CD4-positive, alpha-beta memory T cell (primary cell): ENCODE data around the gene TOPAZ1. TPM values are rescaled to one million over a fixed set of nuclear protein-coding genes. Genes with fewer than 3 reads are reported as not detected.
A peak's percentile ranks its signal among the peaks of the same experiment; 100 is the strongest.
"Not testable (repeated sequence)": the region's sequence is repeated elsewhere in the genome, so short reads cannot be mapped to it uniquely, and the experiment has no call there.

Experiments used
- CTCF ChIA-PET: fragments of 350-600 bp; sonication (Branson Sonifier 250); formaldehyde crosslinking; loops from one replicate; lab custom pipeline; 2021; ENCODE audit warnings: inconsistent platforms; ENCODE audit not compliant: partially characterized antibody; lab: Charles Lee
- POLR2A ChIA-PET: fragments of 350-600 bp; sonication (Branson Sonifier 250); formaldehyde crosslinking; loops from one replicate; lab custom pipeline; 2021; ENCODE audit not compliant: partially characterized antibody; lab: Charles Lee
- DNase-seq, 5 donors: peaks; one replicate each; pipeline versions ENCODE4 v3.0.0 to v3.0.0-alpha.2; 2020 to 2022; ENCODE audit warnings: mixed read lengths in 1 of 5
- H3K27ac ChIP-seq: one replicate; pipeline ENCODE4 v1.7.0; 2013; ENCODE audit warnings: low read depth, low read length
- H3K27me3 ChIP-seq: 2 replicates; pipeline ENCODE4 v1.7.0; 2013; ENCODE audit warnings: mild to moderate bottlenecking, low read length, moderate library complexity; ENCODE audit not compliant: insufficient read depth
- H3K36me3 ChIP-seq: 2 replicates; pipeline ENCODE4 v1.7.0; 2013; ENCODE audit warnings: mild to moderate bottlenecking, low read length, moderate library complexity; ENCODE audit not compliant: insufficient read depth
- H3K4me1 ChIP-seq: 2 replicates; pipeline ENCODE4 v1.7.0; 2013; ENCODE audit warnings: mild to moderate bottlenecking, low read length, moderate library complexity; ENCODE audit not compliant: insufficient read depth
- H3K4me3 ChIP-seq, 2 donors: one replicate each; pipeline ENCODE4 v1.7.0; 2013; ENCODE audit warnings: low read length in 2 of 2, mild to moderate bottlenecking in 1 of 2
- H3K9me3 ChIP-seq, 2 donors: one replicate each; pipeline ENCODE4 v1.7.0; 2013; ENCODE audit warnings: low read length in 2 of 2, control low read depth in 1 of 2; ENCODE audit not compliant: control insufficient read depth in 1 of 2
- H3K27ac Mint-ChIP-seq, 7 donors: one replicate each; pipeline ENCODE4 v1.8.0; 2020 to 2021; ENCODE audit warnings: mixed read lengths in 7 of 7, mild to moderate bottlenecking in 6 of 7, inconsistent platforms in 3 of 7, moderate library complexity in 3 of 7
- H3K27me3 Mint-ChIP-seq, 2 donors: one replicate each; pipeline ENCODE4 v1.8.0; 2020 to 2021; ENCODE audit warnings: mixed read lengths in 2 of 2
- H3K36me3 Mint-ChIP-seq, 2 donors: one replicate each; pipeline ENCODE4 v1.8.0; 2020 to 2021; ENCODE audit warnings: mixed read lengths in 2 of 2, inconsistent platforms in 1 of 2, mild to moderate bottlenecking in 1 of 2
- H3K4me1 Mint-ChIP-seq, 4 donors: one replicate each; pipeline ENCODE4 v1.8.0; 2020 to 2021; ENCODE audit warnings: mixed read lengths in 4 of 4, mild to moderate bottlenecking in 1 of 4
- H3K4me3 Mint-ChIP-seq, 8 donors: one replicate each; pipeline ENCODE4 v1.8.0; 2020 to 2021; ENCODE audit warnings: mixed read lengths in 8 of 8, mild to moderate bottlenecking in 7 of 8, moderate library complexity in 6 of 8, inconsistent platforms in 3 of 8
- H3K9me3 Mint-ChIP-seq, 8 donors: one replicate each; pipeline ENCODE4 v1.8.0; 2020 to 2021; ENCODE audit warnings: mixed read lengths in 8 of 8, mild to moderate bottlenecking in 5 of 8, inconsistent platforms in 3 of 8, moderate library complexity in 1 of 8
- intact Hi-C: fragments of 100-400 bp; cut with micrococcal nuclease; formaldehyde crosslinking; loops from one replicate; pipeline ENCODE4 v1.15.1; 2023
- polyA plus RNA-seq, 2 donors: library from polyadenylated mRNA; unstranded; fragments of 300-500 nt; fragmentation: Illumina TruSeq; gene quantifications; one replicate each; pipeline ENCODE4 v1.2.3, GENCODE V29; 2021
- total RNA-seq, 2 experiments: library from RNA; stranded (reverse); gene quantifications; one replicate each; pipeline ENCODE4 v1.2.3, GENCODE V29; 2021

The TOPAZ1 gene
- total and polyA plus RNA-seq, 4 experiments from 2014 or later, result not detected

DNA sequence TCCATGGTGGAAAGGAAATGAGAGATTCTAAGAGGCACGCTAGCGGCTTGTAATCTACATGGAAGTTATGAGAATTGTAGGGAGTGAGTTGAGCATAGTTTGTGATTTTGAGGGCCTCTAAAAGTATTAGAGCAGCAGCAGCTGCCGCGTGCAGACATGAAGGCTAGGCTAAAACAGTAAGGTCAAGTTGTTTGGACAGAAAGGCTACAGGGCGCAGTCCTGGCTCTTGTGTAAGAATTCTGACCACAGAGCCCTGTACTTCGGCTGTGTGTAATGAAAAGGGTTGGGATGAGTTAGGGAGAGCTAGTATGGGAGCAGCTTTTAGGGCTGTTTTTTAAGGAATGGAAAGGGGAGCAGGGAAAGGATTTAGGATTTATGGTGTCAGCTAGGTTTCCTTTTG is 104.9 kb downstream of the TOPAZ1 start:
- H3K4me3 ChIP-seq, H3K4me1 ChIP-seq, intact Hi-C loops, H3K27ac ChIP-seq, H3K36me3 Mint-ChIP-seq, H3K9me3 Mint-ChIP-seq, CTCF ChIA-PET, H3K27me3 Mint-ChIP-seq, H3K9me3 ChIP-seq, H3K27me3 ChIP-seq, H3K27ac Mint-ChIP-seq, POLR2A ChIA-PET, H3K36me3 ChIP-seq, DNase-seq, H3K4me3 Mint-ChIP-seq: not testable (repeated sequence)
- H3K4me1 Mint-ChIP-seq, result peaks cover 0 to 19% (median 9%) of the 10 kb centered on the region in 4 donors

DNA sequence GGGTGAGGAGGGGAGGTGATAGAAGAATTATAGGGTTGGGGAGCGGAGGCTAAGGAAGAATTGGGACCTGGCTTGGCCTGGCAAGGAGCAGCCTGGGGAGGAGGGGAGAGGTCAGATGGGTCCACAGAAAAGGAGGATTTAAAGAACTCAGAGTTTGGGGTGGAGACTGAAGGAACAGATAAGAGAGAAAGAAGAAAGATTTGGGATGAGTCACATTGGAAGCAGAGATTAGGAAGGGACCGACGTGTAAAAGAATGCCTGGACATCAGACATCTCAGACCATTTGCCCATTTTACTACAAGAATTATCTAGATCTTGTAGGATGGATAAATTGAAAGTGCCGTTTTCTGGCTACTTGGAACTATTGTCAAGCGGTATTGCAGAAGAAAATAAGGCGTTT is 107.3 kb downstream of the TOPAZ1 start:
- H3K27me3 Mint-ChIP-seq, result no peaks in the 10 kb centered on the region
- ChIA-PET CTCF (no interaction called here), POLR2A (no interaction called here)
- H3K4me3 Mint-ChIP-seq, result no peak overlapping the region
- Histone ChIP-seq H3K4me3 (no peak overlapping the region), H3K27me3 (no peaks in the 10 kb centered on the region), H3K4me1 (no peaks in the 10 kb centered on the region), H3K27ac (no peak overlapping the region), H3K36me3 (no peaks in the 10 kb centered on the region), H3K9me3 (no peaks in the 10 kb centered on the region)
- DNase-seq, result no peak
- peak overlapping the region in 1 of 7 donors; percentile 74 for H3K27ac Mint-ChIP-seq
- H3K9me3 Mint-ChIP-seq, result no peaks in the 10 kb centered on the region
- intact Hi-C loops, result no loop called here
- H3K4me1 Mint-ChIP-seq, result peaks cover 7 to 23% (median 14%) of the 10 kb centered on the region in 4 donors
- peaks cover 8 to 9% of the 10 kb centered on the region in 2 donors for H3K36me3 Mint-ChIP-seq

GRCh38 chr3:44353355-44353924 is 111.8 kb downstream of the TOPAZ1 start:
- no peak overlapping the region for H3K27ac ChIP-seq
- Mint-ChIP-seq H3K4me3 (no peak overlapping the region), H3K9me3 (no peaks in the 10 kb centered on the region), H3K36me3 (peaks cover 33 to 34% of the 10 kb centered on the region in 2 donors), H3K27me3 (no peaks in the 10 kb centered on the region), H3K27ac (peak overlapping the region in 1 of 7 donors; percentile 29), H3K4me1 (peaks cover 10 to 18% (median 15%) of the 10 kb centered on the region in 4 donors)
- no peaks in the 10 kb centered on the region for H3K9me3 ChIP-seq
- H3K27me3 ChIP-seq, result no peaks in the 10 kb centered on the region
- H3K36me3 ChIP-seq, result no peaks in the 10 kb centered on the region
- H3K4me1 ChIP-seq, result no peaks in the 10 kb centered on the region
- ChIA-PET CTCF (no interaction called here), POLR2A (no interaction called here)
- intact Hi-C loops, result no loop called here
- DNase-seq, result no peak
- H3K4me3 ChIP-seq, result no peak overlapping the region

GRCh38 chr3:44355362-44356033 is 113.8 kb downstream of the TOPAZ1 start:
- intact Hi-C loops, result no loop called here
- no peaks in the 10 kb centered on the region for H3K27me3 Mint-ChIP-seq
- Histone ChIP-seq H3K27ac (no peak overlapping the region), H3K4me3 (no peak overlapping the region), H3K27me3 (no peaks in the 10 kb centered on the region), H3K4me1 (no peaks in the 10 kb centered on the region), H3K9me3 (no peaks in the 10 kb centered on the region), H3K36me3 (no peaks in the 10 kb centered on the region)
- peaks cover 7 to 11% (median 10%) of the 10 kb centered on the region in 4 donors for H3K4me1 Mint-ChIP-seq
- DNase-seq, result no peak
- no peak overlapping the region for H3K4me3 Mint-ChIP-seq
- POLR2A ChIA-PET, result interaction anchor here (1.3 kb wide), 1 partner anchor 17 kb away, joined by 3 read pairs; the partner anchor contains the start of gene TCAIM
- CTCF ChIA-PET, result no interaction called here
- H3K27ac Mint-ChIP-seq, result no peak overlapping the region
- no peaks in the 10 kb centered on the region for H3K9me3 Mint-ChIP-seq
- peaks cover 38 to 43% of the 10 kb centered on the region in 2 donors for H3K36me3 Mint-ChIP-seq

- Mint-ChIP-seq H3K27me3 (no peaks in the 10 kb centered on the region), H3K9me3 (no peaks in the 10 kb centered on the region), H3K27ac (peak overlapping the region in 1 of 7 donors; percentile 40), H3K36me3 (peaks cover 36 to 41% of the 10 kb centered on the region in 2 donors), H3K4me1 (peaks cover 0 to 3% (median 2%) of the 10 kb centered on the region in 4 donors), H3K4me3 (no peak overlapping the region)
- H3K9me3 ChIP-seq, result no peaks in the 10 kb centered on the region
- H3K27ac ChIP-seq, result no peak overlapping the region
- ChIA-PET POLR2A (no interaction called here), CTCF (no interaction called here)
- no peaks in the 10 kb centered on the region for H3K4me1 ChIP-seq
- intact Hi-C loops, result no loop called here
- H3K36me3 ChIP-seq, result no peaks in the 10 kb centered on the region
- no peak overlapping the region for H3K4me3 ChIP-seq
- DNase-seq, result no peak
- H3K27me3 ChIP-seq, result no peaks in the 10 kb centered on the region
These were observed 117.6 kb downstream of the TOPAZ1 start for GRCh38 chr3:44359146-44359751.

DNA sequence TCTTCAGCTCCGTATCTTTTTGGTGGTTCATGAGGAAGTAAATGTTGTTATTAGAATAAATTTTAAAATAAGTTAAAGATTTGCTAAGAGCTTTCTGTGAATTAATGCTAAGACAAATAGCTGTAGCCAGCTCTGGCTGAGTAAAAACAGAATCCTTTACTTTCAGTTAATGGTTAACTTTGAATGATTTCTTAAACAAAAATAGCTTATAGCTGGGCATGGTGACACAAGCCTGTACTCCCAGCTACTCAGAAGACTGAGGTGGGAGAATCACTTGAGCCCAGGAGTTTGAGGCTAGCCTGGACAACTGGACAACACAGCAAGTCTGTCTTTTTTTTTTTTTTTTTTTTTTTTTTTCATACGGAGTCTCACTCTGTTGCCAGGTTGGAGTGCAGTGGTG is 121.9 kb downstream of the TOPAZ1 start:
- Histone ChIP-seq H3K9me3 (no peaks in the 10 kb centered on the region), H3K27ac (no peak overlapping the region), H3K36me3 (no peaks in the 10 kb centered on the region), H3K4me1 (no peaks in the 10 kb centered on the region), H3K4me3 (no peak overlapping the region), H3K27me3 (no peaks in the 10 kb centered on the region)
- POLR2A ChIA-PET, result interaction anchor here (1.3 kb wide), 1 partner anchor 26 kb away, joined by 3 read pairs; no protein-coding TSS in a partner anchor
- Mint-ChIP-seq H3K27ac (no peak overlapping the region), H3K4me3 (no peak overlapping the region), H3K36me3 (peaks cover 27 to 30% of the 10 kb centered on the region in 2 donors), H3K4me1 (peaks cover 0 to 3% (median 0%) of the 10 kb centered on the region in 4 donors), H3K9me3 (no peaks in the 10 kb centered on the region), H3K27me3 (no peaks in the 10 kb centered on the region)
- intact Hi-C loops, result no loop called here
- CTCF ChIA-PET, result interaction anchor here (1.1 kb wide), 1 partner anchor 23 kb away, joined by 3 read pairs; no protein-coding TSS in a partner anchor
- DNase-seq, result no peak

DNA sequence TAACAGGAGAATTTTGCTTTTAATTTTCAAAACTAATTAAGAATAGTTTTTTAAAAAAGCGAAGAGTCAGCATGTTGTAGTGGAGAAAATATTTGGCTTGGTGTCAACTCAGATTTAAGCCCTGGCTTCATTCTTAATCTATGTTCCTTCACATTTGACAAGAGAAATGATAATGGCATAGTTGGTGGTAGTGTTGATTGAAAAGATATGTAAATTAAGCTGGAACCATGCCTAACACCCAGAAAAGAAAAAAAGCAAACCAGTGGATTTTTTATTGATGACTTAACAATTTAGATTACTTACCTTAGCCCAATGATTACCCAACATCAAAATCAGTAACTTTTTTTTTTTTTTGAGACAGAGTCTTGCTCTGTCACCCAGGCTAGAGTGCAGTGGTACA is 124.3 kb downstream of the TOPAZ1 start:
- no peak overlapping the region for H3K27ac ChIP-seq
- H3K9me3 ChIP-seq, result no peaks in the 10 kb centered on the region
- H3K27me3 ChIP-seq, result no peaks in the 10 kb centered on the region
- CTCF ChIA-PET, result no interaction called here
- no peak overlapping the region for H3K4me3 Mint-ChIP-seq
- intact Hi-C loops, result no loop called here
- no peaks in the 10 kb centered on the region for H3K27me3 Mint-ChIP-seq
- H3K36me3 Mint-ChIP-seq, result peaks cover 28 to 33% of the 10 kb centered on the region in 2 donors
- no peaks in the 10 kb centered on the region for H3K4me1 ChIP-seq
- POLR2A ChIA-PET, result no interaction called here
- H3K27ac Mint-ChIP-seq, result no peak overlapping the region
- H3K4me1 Mint-ChIP-seq, result no peaks in the 10 kb centered on the region
- no peak for DNase-seq
- H3K4me3 ChIP-seq, result no peak overlapping the region
- H3K9me3 Mint-ChIP-seq, result no peaks in the 10 kb centered on the region
- H3K36me3 ChIP-seq, result no peaks in the 10 kb centered on the region
